ENCODE results near the gene DYDC1.

- TF ChIP-seq CTCF (IDR thresholded peaks at IDR 0.05), result no peak
- no peak for TF ChIP-seq POLR2A (IDR thresholded peaks at IDR 0.05)
These were observed 37.8 kb downstream of the DYDC1 start for GRCh38 chr10:80318742-80319141.

Measured in lower leg skin (tissue), 3 donors.